22Rv1 (cell line): Measurements from ENCODE around the gene TXNDC15.
A peak's percentile ranks its signal among the peaks of the same experiment; 100 is the strongest.
"Not testable (repeated sequence)": the region's sequence is repeated elsewhere in the genome, so short reads cannot be mapped to it uniquely, and the experiment has no call there.

ENCODE experiments used
- H3K27ac ChIP-seq: fragments of 450-650 bp; 2 replicates; pipeline ENCODE4 v1.5.1; 2017
- ZFX ChIP-seq: fragments of 450-650 bp; IDR thresholded peaks from 2 replicates; pipeline ENCODE4 v1.6.1; 2017; ENCODE audit warnings: antibody characterized with exemption, borderline replicate concordance
- TF ChIP-seq, protein P1 (sequence below): fragments of 450-650 bp; IDR thresholded peaks from 2 replicates; pipeline ENCODE4 v1.5.1; 2017; ENCODE audit warnings: mild to moderate bottlenecking

Gene TXNDC15

DNA sequence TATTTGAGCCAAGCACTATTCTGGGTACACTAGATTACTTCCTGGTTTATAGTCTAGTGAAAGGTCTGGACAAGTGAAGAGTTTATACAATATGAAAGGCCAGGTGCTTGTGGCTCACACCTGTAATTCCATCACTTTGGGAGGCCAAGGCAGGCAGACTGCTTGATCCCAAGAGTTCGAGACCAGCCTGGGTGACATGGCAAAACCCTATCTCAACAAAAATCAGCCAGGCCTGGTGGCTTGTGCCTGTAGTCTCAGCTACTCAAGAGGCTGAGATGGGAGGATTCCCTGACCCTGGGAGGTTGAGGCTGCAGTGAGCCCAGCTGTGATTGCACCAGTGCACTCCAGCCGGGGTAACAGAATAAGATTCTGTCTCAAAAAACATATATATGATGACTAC is 9.5 kb upstream of the TXNDC15 start:
- TF ChIP-seq, protein P1, sequence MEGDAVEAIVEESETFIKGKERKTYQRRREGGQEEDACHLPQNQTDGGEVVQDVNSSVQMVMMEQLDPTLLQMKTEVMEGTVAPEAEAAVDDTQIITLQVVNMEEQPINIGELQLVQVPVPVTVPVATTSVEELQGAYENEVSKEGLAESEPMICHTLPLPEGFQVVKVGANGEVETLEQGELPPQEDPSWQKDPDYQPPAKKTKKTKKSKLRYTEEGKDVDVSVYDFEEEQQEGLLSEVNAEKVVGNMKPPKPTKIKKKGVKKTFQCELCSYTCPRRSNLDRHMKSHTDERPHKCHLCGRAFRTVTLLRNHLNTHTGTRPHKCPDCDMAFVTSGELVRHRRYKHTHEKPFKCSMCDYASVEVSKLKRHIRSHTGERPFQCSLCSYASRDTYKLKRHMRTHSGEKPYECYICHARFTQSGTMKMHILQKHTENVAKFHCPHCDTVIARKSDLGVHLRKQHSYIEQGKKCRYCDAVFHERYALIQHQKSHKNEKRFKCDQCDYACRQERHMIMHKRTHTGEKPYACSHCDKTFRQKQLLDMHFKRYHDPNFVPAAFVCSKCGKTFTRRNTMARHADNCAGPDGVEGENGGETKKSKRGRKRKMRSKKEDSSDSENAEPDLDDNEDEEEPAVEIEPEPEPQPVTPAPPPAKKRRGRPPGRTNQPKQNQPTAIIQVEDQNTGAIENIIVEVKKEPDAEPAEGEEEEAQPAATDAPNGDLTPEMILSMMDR: no peak
- no peak for TF ChIP-seq ZFX
- no peak overlapping the region for H3K27ac ChIP-seq

DNA sequence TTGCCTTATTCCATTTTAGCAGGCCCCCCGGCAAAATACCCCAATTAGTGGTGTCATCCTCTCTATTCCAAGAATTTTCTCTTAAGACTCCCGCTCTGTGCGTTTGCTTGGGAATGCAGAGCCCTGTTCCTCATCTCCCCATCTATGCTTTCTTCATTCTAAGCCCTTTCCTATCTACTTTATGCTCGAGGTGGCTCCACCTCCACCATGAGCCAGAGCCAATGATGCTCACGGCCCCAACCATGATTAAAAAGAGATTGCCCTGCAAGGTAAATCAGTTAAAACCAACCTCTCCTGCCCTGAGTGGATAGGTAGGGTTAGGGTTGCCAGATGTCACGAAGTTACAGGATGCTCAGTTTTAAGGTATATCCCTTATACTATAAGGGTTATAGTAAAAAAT is 677 bp upstream of the TXNDC15 start:
- TF ChIP-seq ZFX: no peak
- TF ChIP-seq, protein P1: no peak
- peak overlapping the region; percentile 84 for H3K27ac ChIP-seq

DNA sequence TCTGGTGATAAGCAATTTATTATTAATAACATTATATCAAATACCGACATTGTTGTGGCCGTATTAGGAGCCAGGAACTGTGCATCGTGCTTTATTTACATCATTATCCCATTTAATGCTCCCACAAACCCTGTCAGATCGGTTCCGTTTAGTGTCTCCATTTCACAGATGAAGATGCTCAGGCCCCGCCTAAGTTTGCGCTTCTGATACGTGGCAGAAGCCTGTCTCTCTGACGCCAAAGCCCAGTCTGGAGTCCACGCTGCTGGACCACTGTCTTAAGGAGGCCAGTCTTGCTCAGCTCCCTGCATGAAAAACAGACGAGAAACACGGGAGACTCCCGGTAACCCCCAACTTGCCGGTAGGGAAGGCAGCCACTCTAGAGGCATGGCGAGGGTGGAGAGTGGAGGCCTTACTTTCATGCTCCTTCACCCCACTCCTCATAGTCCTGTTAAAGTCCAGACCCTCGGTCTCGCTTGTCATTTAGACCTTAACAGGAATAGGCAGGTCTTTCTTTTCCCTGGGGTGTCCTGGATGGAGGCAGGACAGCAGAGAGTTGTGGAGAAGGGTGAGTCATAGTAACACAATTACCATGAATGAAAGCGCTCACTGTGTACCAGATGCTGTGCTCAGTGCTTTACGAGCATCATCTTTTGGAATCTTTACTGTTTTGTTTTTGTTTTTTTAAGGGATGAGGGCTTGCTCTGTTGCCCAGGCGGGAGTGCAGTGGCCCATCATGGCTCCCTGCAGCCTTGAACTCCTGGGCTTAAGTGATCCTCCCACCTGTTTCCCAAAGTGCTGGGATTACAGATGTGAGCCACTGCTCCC is 872 bp downstream of the TXNDC15 start:
- peak overlapping the region; percentile 84 for H3K27ac ChIP-seq
- no peak for TF ChIP-seq ZFX
- TF ChIP-seq, protein P1: no peak

DNA sequence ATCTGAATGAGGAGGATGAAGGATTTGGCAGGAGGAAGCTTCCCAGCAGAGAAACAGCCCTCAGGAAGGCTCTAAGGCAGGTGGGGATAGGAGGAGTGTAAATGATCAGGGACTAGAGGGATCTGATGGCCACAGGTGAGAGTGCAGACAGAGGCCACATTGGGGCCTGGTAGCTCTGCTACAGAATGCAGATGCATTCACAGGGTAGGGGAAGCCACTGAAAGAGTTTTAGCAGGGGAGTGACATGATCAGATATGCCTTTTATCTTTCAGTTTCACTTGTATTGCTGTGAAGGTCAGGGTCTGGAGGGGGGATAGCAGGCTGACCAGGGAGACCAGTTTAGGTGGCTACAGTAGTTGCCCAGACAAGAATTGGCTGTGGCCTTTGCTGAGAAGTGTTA is 3.0 kb downstream of the TXNDC15 start:
- TF ChIP-seq, protein P1: no peak
- TF ChIP-seq ZFX: no peak
- no peak overlapping the region for H3K27ac ChIP-seq

DNA sequence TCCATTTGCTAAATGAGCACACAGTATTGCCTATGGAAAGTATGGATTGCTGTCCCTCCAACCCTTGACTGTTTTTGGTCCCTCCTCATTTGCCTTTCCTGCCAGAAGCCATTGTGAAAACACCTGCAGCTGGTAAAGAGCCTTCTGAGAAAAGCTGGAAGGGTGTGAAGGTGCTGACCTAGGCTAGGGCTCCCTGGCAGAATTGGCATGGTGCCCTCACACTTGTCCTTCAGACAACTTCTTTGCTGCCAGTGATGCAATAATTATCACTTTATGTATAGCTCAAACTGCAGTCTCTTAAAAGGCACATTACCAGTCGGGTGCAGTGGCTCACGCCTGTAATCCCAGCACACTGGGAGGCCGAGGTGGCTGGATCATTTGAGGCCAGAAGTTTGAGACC is 4.2 kb downstream of the TXNDC15 start:
- no peak for TF ChIP-seq ZFX
- TF ChIP-seq, protein P1: no peak
- H3K27ac ChIP-seq: no peak overlapping the region

DNA sequence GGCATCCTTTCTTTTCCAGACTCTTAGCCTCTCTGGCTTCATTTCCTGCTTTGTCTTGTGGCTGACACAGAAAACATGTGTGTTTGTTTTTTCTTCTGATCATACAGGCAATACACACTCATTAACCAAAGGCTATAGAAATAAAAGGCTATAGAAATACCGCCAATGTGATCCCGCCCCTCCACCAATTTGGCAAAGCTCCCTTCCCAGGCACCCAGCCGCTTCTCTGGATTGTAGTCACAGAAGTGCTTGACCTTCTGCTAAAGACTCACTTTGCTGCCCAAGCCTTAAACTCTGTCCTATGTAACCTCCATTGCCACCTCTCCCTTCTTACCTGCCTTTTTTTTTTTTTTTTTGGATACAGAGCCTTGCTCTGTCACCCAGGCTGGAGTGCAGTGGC is 5.3 kb downstream of the TXNDC15 start:
- TF ChIP-seq, protein P1: no peak
- TF ChIP-seq ZFX: no peak
- no peak overlapping the region for H3K27ac ChIP-seq

DNA sequence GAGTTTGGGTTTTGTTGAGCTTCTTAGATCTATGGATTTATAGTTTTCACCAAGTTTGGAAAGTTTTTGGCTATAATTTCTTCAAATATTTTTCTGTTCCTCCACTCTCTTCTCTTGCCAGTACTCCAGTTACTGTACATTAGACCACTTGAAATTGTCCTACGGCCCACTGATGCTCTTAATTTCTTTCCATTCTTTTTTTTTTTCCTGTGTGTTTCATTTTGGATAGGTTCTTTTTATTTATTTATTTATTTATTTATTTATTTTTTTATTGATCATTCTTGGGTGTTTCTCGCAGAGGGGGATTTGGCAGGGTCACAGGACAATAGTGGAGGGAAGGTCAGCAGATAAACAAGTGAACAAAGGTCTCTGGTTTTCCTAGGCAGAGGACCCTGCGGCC is 6.8 kb downstream of the TXNDC15 start:
- H3K27ac ChIP-seq: not testable (repeated sequence)

DNA sequence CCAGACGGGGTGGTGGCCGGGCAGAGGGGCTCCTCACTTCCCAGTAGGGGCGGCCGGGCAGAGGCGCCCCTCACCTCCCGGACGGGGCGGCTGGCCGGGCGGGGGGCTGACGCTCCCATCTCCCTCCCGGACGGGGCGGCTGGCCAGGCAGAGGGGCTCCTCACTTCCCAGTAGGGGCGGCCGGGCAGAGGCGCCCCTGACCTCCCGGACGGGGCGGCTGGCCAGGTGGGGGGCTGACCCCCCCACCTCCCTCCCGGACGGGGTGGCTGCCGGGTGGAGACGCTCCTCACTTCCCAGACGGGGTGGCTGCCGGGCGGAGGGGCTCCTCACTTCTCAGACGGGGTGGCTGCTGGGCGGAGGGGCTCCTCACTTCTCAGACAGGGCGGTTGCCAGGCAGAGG is 7.5 kb downstream of the TXNDC15 start:
- not testable (repeated sequence) for H3K27ac ChIP-seq
